Subcutaneous adipose tissue (tissue), 4 donors: ENCODE data around the gene NR6A1. TPM values are rescaled to one million over a fixed set of nuclear protein-coding genes. Genes with fewer than 3 reads are reported as not detected.

ENCODE experiments used
- total RNA-seq, 4 donors: library from RNA; depleted of rRNA; stranded (reverse); fragments of >200 nt; gene quantifications; one replicate each; pipeline ENCODE4 v1.1.0, GENCODE V29; 2016
- TF ChIP-seq, protein P1 (sequence below): fragments of 450-650 bp; IDR thresholded peaks from one replicate; pipeline ENCODE4 v1.5.1; 2016; ENCODE audit warnings: low read depth, mild to moderate bottlenecking, control low read depth, antibody characterized with exemption, moderate library complexity

NR6A1 gene
- total RNA-seq, 4 donors from 2014 or later = 0.65 to 4.4 (median 1.6) TPM

DNA sequence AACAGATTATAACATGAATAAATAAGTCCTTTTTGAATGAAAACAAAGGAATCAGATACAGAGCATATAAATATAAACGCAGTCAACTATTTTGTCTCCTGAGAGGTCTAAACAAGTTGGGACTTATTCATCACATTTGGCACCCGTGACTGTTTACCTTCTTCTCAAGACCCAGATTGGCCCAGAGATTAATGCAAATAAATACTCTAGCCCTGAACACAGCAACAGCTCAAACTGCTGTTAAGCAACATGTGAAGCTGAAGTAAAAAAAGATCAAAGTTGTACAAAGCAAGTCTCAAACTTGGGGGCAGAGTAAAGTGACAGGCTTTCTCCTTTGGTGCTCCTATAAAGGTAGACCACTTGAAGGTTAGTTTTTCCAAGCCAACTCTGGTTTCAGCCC, 168.9 kb downstream of the NR6A1 start:
- TF ChIP-seq, protein P1, sequence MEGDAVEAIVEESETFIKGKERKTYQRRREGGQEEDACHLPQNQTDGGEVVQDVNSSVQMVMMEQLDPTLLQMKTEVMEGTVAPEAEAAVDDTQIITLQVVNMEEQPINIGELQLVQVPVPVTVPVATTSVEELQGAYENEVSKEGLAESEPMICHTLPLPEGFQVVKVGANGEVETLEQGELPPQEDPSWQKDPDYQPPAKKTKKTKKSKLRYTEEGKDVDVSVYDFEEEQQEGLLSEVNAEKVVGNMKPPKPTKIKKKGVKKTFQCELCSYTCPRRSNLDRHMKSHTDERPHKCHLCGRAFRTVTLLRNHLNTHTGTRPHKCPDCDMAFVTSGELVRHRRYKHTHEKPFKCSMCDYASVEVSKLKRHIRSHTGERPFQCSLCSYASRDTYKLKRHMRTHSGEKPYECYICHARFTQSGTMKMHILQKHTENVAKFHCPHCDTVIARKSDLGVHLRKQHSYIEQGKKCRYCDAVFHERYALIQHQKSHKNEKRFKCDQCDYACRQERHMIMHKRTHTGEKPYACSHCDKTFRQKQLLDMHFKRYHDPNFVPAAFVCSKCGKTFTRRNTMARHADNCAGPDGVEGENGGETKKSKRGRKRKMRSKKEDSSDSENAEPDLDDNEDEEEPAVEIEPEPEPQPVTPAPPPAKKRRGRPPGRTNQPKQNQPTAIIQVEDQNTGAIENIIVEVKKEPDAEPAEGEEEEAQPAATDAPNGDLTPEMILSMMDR = no peak

DNA sequence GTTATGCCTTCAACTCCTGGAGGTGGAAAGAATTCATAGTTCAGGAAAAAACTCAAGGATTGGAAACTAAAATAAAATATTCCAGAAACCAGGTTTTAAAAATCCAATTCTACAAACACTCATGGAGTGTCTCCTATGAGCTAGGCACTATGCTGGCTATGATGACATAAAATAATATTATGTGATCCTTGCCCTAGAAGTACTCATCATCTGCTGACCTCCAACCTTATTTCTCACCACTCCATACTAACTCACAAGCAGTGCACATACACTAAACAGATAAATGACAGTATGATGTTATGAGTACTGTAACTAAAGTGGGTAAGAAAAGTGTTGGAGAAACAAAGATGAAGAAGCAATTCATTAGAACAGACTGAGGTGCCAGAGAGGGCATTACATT, 170.7 kb downstream of the NR6A1 start:
- TF ChIP-seq, protein P1 = no peak

DNA sequence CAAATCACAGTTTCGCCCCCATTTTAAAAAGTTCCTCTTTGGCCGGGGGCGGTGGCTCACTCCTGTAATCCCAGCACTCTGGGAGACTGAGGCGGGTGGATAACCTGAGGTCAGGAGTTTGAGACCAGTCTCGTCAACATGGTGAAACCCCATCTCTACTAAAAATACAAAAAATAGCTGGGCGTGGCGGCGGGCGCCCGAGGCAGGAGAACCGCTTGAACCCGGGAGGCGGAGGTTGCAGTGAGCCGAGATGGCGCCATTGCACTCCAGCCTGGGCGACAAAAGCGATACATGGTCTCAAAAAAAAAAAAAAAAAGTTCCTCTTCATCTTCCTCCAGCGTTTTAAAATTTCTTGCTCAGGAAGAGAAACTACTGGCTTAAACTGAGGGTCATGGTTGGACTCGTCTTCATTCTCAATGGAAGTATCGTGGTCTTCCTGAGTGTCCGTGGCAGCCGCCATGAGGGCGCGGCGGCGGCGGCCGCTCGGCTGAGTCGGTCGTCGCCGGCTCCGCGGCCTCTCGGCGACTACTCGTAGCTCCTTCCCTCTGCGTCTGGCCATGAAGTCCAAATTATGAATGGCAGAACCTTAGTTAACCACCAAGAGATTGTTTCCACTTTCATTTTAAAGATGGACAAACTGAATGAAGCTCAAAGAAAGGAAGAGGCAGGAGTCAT, 171.9 kb downstream of the NR6A1 start:
- TF ChIP-seq, protein P1 = no peak

DNA sequence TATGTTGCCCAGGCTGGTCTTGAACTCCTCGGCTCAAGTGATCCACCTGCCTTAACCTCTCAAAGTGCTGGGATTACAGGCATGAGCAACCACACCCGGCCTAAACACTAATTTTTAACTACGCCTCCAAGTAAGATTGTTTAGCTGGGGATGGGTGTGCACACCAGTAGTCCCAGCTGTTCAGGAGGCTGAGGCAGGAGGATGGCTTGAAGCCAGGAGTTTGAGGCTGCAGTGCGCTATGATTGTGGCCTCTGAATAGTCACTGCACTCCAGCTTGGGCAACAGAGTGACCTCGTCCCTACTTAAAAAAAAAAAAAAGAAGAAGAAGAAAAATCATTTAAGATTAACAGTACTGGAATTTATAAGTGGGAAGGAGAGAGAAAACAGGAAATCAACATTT, 173.1 kb downstream of the NR6A1 start:
- TF ChIP-seq, protein P1 = no peak

DNA sequence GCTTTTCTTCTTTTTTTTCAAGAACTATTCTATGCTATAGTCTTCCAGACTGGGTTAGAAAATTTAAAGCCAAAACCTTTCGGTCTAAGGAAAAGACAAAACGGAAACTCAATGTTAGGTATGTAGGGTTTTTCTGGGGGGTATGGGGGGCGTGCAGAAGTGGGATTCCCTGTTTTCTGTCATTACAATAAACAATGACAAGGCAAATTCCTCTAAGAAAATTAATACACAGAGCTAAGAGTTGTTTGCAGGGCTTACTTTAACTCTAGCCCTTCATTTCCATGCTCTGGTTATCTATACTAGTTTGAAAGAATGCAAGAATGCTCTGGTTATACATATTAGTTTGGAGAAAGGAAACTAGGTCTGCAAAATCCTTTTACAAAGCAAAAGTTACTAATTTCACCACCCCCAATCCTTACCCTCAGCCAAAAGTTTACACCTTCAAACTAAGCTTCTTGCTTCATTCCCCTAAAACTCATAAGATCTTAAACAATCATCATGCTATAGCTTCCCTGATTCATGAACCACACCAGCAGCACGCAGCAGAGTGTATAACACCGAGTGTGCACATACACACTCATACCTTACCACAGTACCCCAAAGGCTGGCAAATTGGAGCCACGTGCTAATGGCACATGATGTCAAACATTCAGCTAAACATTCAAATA, 174.8 kb downstream of the NR6A1 start:
- TF ChIP-seq, protein P1 = no peak

DNA sequence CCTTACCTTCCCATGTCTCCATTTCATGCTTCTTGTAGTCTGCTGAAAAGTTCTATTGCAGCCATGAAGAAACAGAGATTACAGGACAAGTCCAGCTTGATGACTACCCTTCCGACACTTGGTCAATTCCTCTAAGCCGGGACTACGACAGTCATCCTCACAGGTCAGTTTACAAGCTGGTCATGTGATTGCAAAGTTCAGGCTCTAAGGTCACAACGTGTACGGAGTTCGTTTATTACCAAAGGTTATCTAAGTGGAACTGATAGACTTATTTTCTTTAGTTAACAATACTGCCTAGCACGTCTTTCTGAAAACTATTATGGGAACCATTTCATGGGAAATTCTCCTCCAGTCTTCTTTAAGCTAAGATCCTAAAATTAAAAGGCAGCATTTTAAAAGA, 175.4 kb downstream of the NR6A1 start:
- TF ChIP-seq, protein P1 = no peak

DNA sequence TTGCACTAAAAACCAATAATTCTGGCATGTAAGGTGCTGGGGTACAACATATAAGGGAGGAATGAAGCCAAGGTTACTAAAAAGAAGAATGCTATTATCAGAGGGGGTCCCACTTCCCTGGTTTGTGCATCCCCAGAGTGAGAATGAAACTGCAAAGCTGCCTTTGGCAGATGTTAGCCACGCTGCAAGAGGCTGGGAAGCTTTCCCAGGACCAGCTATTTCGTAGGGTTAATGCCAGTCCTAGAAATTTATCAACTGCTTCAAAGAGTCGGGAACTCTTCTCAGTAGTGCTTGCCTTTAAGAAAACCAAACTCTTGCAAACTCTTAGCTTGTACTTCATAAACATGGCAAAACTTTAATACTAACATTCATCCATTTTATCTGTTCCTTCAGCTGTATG, 176.4 kb downstream of the NR6A1 start:
- TF ChIP-seq, protein P1 = no peak
